ENCODE results near the gene TSEN2. TPM values are rescaled to one million over a fixed set of nuclear protein-coding genes. Genes with fewer than 3 reads are reported as not detected.
A peak's percentile ranks its signal among the peaks of the same experiment; 100 is the strongest.

The TSEN2 gene
- total RNA-seq, 3 donors from 2014 or later: 20.0 to 32.8 (median 26.5) TPM

DNA sequence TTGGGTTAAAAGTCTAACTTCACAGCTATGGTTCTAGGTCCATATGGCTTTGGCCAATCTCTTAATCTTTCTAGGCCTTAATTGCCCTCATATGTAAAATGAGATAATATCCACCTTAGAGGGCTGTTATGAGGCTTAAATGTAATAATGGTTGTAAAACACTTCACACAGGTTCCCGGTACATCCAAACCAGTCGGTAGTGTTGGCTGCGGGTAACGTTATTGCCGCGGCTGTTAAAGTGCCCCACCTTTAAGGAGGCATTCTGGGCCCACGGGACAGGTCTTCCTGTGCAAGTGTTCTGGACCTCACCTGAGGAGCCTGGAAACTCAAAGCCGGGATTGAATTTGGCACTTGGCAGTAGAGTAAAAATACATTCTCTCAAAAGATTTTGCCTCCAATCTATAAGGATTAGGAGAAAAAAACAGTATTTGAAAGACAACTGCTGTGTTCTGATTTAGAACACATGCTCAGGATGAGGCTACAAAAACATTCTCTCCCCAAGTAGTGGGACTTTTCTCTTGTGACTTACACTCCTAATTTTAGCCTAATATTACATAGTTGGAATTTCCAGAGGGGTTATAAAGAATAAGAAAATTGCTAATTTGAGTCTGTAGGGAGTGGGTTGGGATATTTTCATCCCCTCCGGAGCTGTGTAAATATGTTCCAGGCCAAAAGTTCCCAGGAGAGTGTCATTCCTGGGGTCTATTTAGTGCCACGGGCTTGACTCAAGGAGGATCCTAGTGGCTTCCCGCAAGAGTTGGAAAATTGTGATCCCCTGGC lies 44.9 kb upstream of the TSEN2 start:
- H3K36me3 ChIP-seq: no peaks in the 10 kb centered on the region

DNA sequence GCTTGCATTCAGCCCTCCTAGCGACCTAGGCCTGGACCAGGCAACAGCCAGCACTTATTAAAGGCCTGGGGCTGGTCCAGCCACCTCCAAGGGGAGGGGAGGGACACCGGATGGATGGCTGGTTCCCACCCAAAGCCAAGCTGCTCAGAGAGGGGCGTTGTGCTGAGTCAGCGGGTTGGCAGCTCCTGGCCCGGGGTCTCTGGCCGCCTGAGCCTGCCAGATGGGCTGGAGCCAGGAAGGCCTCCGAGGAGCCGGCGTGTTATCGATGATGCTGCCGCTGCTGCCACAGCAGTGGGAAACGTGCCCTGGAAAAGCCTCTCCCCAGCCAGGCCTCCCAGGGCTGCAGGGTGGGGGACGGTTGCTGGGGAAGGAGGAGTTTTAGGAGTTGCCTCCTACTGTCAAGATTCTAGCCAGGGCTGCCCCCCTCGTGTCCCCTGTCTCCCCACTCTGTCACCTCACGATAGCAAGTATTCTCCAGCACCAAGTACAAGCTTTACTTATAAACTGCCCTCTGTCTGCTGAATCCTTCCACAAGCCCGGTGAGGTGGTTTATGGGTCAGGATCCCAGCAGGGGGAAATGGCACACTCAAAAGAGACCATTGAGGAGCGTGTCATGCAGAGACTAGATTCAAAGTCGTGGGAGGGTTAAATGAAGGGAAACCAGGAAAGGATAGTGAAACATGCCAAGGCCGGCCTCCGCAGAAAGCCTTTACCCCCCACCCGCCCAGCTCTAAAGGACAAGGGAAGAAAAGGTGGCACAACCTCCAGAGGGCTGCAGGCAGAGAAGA lies 43.2 kb upstream of the TSEN2 start:
- no peaks in the 10 kb centered on the region for H3K27me3 ChIP-seq
- TF ChIP-seq, protein P1, sequence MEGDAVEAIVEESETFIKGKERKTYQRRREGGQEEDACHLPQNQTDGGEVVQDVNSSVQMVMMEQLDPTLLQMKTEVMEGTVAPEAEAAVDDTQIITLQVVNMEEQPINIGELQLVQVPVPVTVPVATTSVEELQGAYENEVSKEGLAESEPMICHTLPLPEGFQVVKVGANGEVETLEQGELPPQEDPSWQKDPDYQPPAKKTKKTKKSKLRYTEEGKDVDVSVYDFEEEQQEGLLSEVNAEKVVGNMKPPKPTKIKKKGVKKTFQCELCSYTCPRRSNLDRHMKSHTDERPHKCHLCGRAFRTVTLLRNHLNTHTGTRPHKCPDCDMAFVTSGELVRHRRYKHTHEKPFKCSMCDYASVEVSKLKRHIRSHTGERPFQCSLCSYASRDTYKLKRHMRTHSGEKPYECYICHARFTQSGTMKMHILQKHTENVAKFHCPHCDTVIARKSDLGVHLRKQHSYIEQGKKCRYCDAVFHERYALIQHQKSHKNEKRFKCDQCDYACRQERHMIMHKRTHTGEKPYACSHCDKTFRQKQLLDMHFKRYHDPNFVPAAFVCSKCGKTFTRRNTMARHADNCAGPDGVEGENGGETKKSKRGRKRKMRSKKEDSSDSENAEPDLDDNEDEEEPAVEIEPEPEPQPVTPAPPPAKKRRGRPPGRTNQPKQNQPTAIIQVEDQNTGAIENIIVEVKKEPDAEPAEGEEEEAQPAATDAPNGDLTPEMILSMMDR (IDR thresholded peaks at IDR 0.05): no peak
- TF ChIP-seq POLR2A (IDR thresholded peaks at IDR 0.05): no peak
- TF ChIP-seq POLR2AphosphoS5 (IDR thresholded peaks at IDR 0.05): no peak
- H3K27ac ChIP-seq: peak overlapping the region in 1 of 2 donors; percentile 54
- DNase-seq (ENCODE audit: low spot score in 2 of 2): no peak
- H3K4me1 ChIP-seq: no peaks in the 10 kb centered on the region
- no peaks in the 10 kb centered on the region for H3K9me3 ChIP-seq
- H3K36me3 ChIP-seq: no peaks in the 10 kb centered on the region
- peak overlapping the region in 1 of 3 donors; percentile 33 for H3K4me3 ChIP-seq
- intact Hi-C loops (cut with DNase I; ENCODE audit: low total_unique reads): no loop called here

More for the DNA sequence above, 44.9 kb upstream of the TSEN2 start:
- intact Hi-C loops (cut with DNase I; ENCODE audit: low total_unique reads): no loop called here
- Histone ChIP-seq H3K9me3 (no peaks in the 10 kb centered on the region), H3K27ac (peak overlapping the region in 1 of 2 donors; percentile 56), H3K27me3 (no peaks in the 10 kb centered on the region), H3K4me3 (no peak overlapping the region), H3K4me1 (no peaks in the 10 kb centered on the region)
- no peak for DNase-seq (ENCODE audit: low spot score in 2 of 2)
- TF ChIP-seq POLR2A (IDR thresholded peaks at IDR 0.05) (no peak), POLR2AphosphoS5 (IDR thresholded peaks at IDR 0.05) (no peak)
- TF ChIP-seq, protein P1 (IDR thresholded peaks at IDR 0.05): no peak

DNA sequence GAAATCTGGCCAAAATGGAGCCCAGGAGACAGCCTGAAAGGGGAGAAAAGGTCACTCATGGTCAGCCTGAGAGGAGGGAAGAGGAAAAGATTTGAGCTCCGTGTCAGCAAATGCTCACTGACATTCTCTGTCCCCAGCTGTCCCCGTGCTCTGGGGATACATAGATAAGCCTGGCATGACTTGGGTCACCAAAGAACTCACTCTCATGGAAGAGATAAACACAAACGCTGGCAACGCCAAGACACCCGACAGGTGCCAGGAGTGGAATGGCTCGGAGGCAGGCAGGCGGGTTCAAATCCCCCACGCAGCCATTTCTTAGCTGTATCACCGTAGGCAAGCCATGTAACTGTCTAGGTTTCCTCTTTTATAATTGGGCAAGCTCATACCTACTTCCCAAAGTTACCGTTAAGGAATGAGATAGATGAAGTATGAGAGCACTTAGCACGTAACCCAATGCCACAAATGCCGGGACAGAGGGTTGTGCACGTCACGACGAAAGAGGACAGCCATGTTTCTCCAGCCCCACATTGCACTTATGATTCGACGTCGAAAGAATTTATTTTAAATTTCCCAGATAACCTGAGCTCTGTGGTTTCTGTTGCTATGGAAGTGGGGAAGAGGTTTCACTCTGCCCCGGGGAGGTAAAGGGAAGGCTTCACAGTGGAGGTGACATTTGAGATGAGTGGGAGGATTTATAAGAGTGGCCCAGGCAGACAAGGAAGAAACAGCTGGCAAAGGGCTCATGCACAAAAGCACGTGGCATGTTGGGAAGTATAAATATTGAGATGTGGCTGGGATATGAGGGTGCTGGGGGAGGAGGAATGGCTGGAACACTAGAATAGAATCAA lies 41.4 kb upstream of the TSEN2 start:
- TF ChIP-seq POLR2AphosphoS5 (IDR thresholded peaks at IDR 0.05): no peak
- no peak for TF ChIP-seq POLR2A (IDR thresholded peaks at IDR 0.05)
- TF ChIP-seq, protein P1 (IDR thresholded peaks at IDR 0.05): no peak
- no peaks in the 10 kb centered on the region for H3K4me1 ChIP-seq
- intact Hi-C loops (cut with DNase I; ENCODE audit: low total_unique reads): no loop called here
- H3K9me3 ChIP-seq: no peaks in the 10 kb centered on the region
- DNase-seq (ENCODE audit: low spot score in 2 of 2): no peak
- no peaks in the 10 kb centered on the region for H3K36me3 ChIP-seq
- H3K27me3 ChIP-seq: no peaks in the 10 kb centered on the region
- no peak overlapping the region for H3K27ac ChIP-seq
- H3K4me3 ChIP-seq: no peak overlapping the region

DNA sequence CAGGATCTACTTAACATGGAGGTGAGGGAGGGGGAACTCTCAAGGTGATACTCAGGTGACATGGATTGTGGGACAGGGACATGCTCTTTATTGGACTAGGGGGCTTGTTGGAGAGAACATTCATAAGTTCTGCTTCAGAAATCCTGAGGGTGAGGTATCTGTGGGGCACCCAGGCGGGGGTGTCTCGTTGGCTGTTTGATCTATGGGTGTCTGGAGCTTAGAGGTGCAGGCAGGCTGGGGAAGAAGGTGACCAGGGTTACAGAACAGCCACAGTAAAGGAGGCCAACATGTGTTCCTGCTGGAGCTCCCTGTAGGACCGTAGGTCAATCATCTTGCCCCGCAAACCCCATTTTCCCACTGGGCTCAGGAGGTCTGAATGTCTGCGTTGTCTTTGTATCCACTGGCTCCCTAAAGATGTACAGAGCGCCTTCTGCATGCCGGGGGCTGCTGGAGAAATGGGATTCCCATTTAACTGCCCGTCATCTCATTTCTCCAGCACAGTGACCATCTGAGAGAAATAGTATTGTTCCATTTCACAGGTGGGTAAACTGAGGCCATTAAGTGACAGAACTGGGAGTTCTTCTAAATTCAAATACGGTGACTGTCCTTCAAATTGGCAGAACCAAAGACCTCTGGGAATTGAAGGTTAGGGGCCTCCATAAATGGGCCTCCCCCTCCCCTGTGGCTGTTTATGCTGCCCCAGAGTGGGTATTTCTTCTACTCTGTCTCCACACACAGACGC lies 40.3 kb upstream of the TSEN2 start:
- Histone ChIP-seq H3K27ac (no peak overlapping the region), H3K4me1 (no peaks in the 10 kb centered on the region), H3K36me3 (no peaks in the 10 kb centered on the region), H3K27me3 (no peaks in the 10 kb centered on the region), H3K9me3 (no peaks in the 10 kb centered on the region), H3K4me3 (no peak overlapping the region)
- TF ChIP-seq POLR2AphosphoS5 (IDR thresholded peaks at IDR 0.05) (no peak), POLR2A (IDR thresholded peaks at IDR 0.05) (no peak)
- TF ChIP-seq, protein P1 (IDR thresholded peaks at IDR 0.05): no peak
- intact Hi-C loops (cut with DNase I; ENCODE audit: low total_unique reads): no loop called here
- no peak for DNase-seq (ENCODE audit: low spot score in 2 of 2)

Data from breast epithelium (tissue), 4 donors.